Nephron progenitor cell (in vitro differentiated cells): ENCODE results near the gene CBX7.
A peak's percentile ranks its signal among the peaks of the same experiment; 100 is the strongest.
"Not testable (repeated sequence)": the region's sequence is repeated elsewhere in the genome, so short reads cannot be mapped to it uniquely, and the experiment has no call there.

Experiments used
- DNase-seq: peaks from one replicate; pipeline ENCODE4 v3.0.0; 2021
- H3K27ac Mint-ChIP-seq: 2 replicates; pipeline ENCODE4 v1.8.0; 2021; ENCODE audit warnings: mild to moderate bottlenecking, moderate library complexity, mixed read lengths
- H3K27me3 Mint-ChIP-seq: 2 replicates; pipeline ENCODE4 v1.8.0; 2021; ENCODE audit warnings: mild to moderate bottlenecking, low read depth, mixed read lengths; ENCODE audit not compliant: poor library complexity
- H3K36me3 Mint-ChIP-seq: 2 replicates; pipeline ENCODE4 v1.8.0; 2021; ENCODE audit warnings: low read depth, mixed read lengths
- H3K4me1 Mint-ChIP-seq: 2 replicates; pipeline ENCODE4 v1.8.0; 2021; ENCODE audit warnings: mixed read lengths
- H3K4me3 Mint-ChIP-seq: 2 replicates; pipeline ENCODE4 v1.8.0; 2021; ENCODE audit warnings: mild to moderate bottlenecking, moderate library complexity, mixed read lengths
- H3K9me3 Mint-ChIP-seq: 2 replicates; pipeline ENCODE4 v1.8.0; 2021; ENCODE audit warnings: mild to moderate bottlenecking, moderate library complexity, mixed read lengths
- TF ChIP-seq, protein P1 (sequence below): fragments of 200-600 bp; sonication (generic); IDR thresholded peaks from 2 replicates; pipeline ENCODE4 v1.5.0; 2021; ENCODE audit warnings: antibody characterized with exemption

The CBX7 gene

DNA sequence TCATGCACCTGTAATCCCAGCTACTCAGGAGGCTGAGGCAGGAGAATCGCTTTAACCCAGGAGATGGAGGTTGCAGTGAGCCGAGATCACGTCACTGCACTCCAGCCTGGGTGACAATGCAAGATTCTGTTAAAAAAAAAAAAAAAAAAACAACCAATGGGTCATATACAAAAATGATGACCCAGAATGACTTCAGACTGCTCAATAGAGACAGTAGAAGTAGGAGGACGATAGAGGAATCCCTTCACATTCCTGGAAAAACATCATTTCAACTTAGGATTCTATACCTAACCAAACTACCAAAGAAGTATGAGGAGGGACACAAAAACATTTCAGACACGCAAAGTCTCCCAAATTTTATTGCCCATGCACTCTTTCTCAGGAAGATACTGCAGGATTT, 14.1 kb upstream of the CBX7 start:
- Mint-ChIP-seq H3K27me3 (peaks cover 26% of the 10 kb centered on the region), H3K4me1 (peaks cover 16% of the 10 kb centered on the region), H3K9me3 (peaks cover 14% of the 10 kb centered on the region), H3K4me3 (no peak overlapping the region), H3K27ac (no peak overlapping the region), H3K36me3 (no peaks in the 10 kb centered on the region)
- DNase-seq: no peak
- TF ChIP-seq, protein P1, sequence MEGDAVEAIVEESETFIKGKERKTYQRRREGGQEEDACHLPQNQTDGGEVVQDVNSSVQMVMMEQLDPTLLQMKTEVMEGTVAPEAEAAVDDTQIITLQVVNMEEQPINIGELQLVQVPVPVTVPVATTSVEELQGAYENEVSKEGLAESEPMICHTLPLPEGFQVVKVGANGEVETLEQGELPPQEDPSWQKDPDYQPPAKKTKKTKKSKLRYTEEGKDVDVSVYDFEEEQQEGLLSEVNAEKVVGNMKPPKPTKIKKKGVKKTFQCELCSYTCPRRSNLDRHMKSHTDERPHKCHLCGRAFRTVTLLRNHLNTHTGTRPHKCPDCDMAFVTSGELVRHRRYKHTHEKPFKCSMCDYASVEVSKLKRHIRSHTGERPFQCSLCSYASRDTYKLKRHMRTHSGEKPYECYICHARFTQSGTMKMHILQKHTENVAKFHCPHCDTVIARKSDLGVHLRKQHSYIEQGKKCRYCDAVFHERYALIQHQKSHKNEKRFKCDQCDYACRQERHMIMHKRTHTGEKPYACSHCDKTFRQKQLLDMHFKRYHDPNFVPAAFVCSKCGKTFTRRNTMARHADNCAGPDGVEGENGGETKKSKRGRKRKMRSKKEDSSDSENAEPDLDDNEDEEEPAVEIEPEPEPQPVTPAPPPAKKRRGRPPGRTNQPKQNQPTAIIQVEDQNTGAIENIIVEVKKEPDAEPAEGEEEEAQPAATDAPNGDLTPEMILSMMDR: no peak

DNA sequence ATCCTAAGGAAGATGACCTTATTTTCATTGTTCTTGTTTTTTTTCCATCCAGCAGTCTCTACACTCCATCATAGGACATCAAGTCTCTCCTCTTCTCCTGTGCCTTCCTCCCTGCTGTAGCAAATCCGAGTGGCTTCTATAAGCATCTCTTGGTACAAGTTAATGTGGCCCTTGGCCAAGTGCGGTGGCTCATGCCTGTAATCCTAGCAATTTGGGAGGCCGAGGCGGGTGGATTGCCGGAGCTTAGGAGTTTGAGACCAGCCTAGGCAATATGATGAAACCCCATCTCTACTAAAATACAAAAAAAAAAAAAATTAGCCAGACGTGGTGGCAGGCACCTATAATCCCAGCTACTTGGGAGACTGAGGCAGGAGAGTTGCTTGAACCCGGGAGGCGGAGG, 3.6 kb upstream of the CBX7 start:
- peaks cover 12% of the 10 kb centered on the region for H3K4me1 Mint-ChIP-seq
- not testable (repeated sequence) for DNase-seq, H3K4me3 Mint-ChIP-seq, H3K36me3 Mint-ChIP-seq, H3K9me3 Mint-ChIP-seq, H3K27ac Mint-ChIP-seq
- peaks cover 72% of the 10 kb centered on the region for H3K27me3 Mint-ChIP-seq

DNA sequence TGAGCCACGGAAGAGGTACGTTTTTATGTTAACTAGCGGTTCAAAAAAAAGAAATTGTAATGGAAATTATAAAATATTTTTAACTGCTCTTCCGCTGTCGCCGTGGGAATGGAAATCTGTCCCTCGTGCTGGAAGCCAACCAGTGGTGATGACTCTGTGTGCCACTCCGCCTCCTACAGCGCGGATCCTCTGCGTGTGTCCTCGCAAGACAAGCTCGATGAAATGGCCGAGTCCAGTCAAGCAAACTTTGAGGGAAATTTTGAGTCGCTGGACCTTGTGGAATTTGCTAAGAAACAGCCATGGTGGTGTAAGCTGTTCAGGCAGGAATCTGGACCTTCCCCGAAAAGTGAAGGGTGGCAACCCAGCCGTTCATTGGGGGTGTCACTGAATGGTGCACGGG, 2.9 kb upstream of the CBX7 start:
- Mint-ChIP-seq H3K27ac (no peak overlapping the region), H3K36me3 (no peaks in the 10 kb centered on the region), H3K4me1 (peaks cover 15% of the 10 kb centered on the region), H3K4me3 (no peak overlapping the region), H3K9me3 (no peaks in the 10 kb centered on the region), H3K27me3 (peaks cover 74% of the 10 kb centered on the region)
- TF ChIP-seq, protein P1: no peak
- no peak for DNase-seq

DNA sequence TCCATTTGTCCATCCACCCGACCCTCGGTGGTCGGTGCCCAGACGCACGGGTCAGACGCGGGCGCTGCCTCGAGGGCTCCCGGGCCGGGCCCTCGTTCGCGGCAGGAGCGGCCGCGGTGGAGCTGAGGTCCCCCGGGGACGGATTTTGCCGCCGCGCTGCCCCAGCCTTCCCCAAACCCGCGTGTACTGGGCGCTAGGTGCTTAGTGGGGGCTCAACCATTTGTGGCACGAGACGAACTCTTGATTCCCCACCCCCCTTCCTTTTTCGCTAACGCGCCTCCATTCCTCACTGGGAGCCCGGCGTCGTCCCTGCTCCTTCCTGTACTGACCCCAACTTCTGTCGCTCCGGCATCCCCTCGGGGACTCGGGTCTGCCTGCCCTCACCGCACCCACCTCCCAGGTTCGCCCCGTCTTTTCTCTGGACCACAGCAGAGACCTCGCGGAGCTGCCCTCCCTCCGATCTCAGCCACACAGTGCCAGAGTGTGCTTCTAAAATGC, 789 bp upstream of the CBX7 start:
- H3K9me3 Mint-ChIP-seq: no peaks in the 10 kb centered on the region
- TF ChIP-seq, protein P1: no peak
- peaks cover 74% of the 10 kb centered on the region for H3K27me3 Mint-ChIP-seq
- no peak overlapping the region for H3K27ac Mint-ChIP-seq
- peaks cover 27% of the 10 kb centered on the region for H3K4me1 Mint-ChIP-seq
- peak overlapping the region; percentile 81 for H3K4me3 Mint-ChIP-seq
- no peaks in the 10 kb centered on the region for H3K36me3 Mint-ChIP-seq
- DNase-seq: no peak

DNA sequence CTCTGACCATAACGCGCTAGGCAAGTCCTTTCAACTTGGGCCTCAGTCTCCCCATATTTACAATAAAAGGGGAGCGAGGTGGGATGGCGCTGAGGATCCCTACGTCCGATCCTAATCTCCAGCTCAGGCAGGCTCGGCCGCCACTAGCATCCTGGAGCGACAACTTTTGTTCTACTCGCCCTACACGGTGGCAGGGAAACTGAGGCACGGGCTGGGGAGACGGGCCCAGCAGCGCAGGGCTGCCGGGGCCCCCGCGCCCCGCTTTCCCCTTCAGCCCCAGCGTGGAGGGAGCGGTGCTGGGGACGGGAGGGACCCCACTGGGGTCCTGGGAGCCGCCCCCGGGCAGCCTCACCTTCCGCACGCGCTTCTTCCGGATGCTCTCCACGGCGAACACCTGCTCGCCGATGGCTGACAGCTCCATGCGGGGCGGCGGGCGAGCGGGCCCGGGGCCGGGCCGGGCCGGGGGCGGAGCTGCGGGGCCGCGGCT, 413 bp downstream of the CBX7 start:
- TF ChIP-seq, protein P1: no peak
- Mint-ChIP-seq H3K27ac (no peak overlapping the region), H3K27me3 (peaks cover 62% of the 10 kb centered on the region), H3K9me3 (no peaks in the 10 kb centered on the region), H3K36me3 (no peaks in the 10 kb centered on the region), H3K4me1 (peaks cover 30% of the 10 kb centered on the region), H3K4me3 (peak overlapping the region; percentile 76)
- DNase-seq: no peak

DNA sequence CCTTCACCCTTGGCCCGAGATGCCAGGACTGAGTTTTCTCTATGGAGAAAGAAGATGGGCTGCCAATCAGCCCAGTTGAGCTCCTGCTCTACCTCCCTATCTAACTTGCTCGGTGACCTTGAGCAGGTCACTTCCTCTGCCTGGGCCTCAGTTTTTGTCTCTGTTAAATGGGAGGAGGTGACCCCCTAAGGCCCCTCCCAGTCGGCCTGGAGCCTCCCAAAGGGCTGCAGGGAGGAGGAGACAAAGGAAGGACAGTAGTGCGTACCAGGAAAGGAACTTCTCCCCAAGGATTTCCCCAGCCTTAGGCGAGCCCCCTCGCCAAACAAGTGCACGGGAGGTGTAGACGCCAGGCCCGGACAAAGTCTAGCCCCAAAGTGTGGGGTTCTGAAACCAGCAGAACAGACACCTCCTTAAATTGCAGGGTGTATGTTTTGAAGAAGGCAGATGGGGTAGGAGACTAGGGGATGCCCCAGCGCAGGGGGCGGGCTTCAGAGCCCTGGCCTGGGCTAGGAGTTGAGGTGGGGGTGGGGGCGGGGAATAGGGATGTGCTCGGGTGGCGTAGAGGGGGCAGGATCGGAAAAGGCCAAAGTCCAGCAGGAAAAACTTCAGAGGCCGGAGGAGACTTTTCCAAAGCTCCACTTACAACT, 1.0 kb downstream of the CBX7 start:
- TF ChIP-seq, protein P1: no peak
- H3K4me1 Mint-ChIP-seq: peaks cover 30% of the 10 kb centered on the region
- H3K27me3 Mint-ChIP-seq: peaks cover 56% of the 10 kb centered on the region
- no peaks in the 10 kb centered on the region for H3K36me3 Mint-ChIP-seq
- no peaks in the 10 kb centered on the region for H3K9me3 Mint-ChIP-seq
- DNase-seq: no peak
- H3K4me3 Mint-ChIP-seq: peak overlapping the region; percentile 76
- no peak overlapping the region for H3K27ac Mint-ChIP-seq
